Hepatocyte (in vitro differentiated cells): Measurements from ENCODE around the gene USP30.

ENCODE experiments used
- CTCF ChIP-seq: fragments of 200-600 bp; sonication (generic); IDR thresholded peaks from 2 replicates; pipeline ENCODE4 v1.5.1; 2016; ENCODE audit warnings: antibody characterized with exemption, mild to moderate bottlenecking; ENCODE audit not compliant: poor library complexity
- EZH2 ChIP-seq: fragments of 200-600 bp; sonication (generic); IDR thresholded peaks from 2 replicates; pipeline ENCODE4 v1.6.1; 2016; ENCODE audit warnings: antibody characterized with exemption, mild to moderate bottlenecking, borderline replicate concordance

GRCh38 chr12:109054520-109054919 lies 2.1 kb downstream of the USP30 start:
- TF ChIP-seq CTCF (no peak), EZH2 (no peak)
